A549 treated with ZK216348 at 1 μM for 4 hours (cell line): ENCODE data around the gene EOLA1. TPM values are rescaled to one million over a fixed set of nuclear protein-coding genes. Genes with fewer than 3 reads are reported as not detected.

Source experiments
- total RNA-seq: library from RNA; stranded (reverse); fragments of 200-300 nt; extraction: Qiagen RNA extraction; gene quantifications from 5 replicates; pipeline ENCODE4 v1.2.3, GENCODE V29; 2022; ENCODE audit warnings: low read depth

Gene EOLA1
- total RNA-seq: 18.8 to 24.6 TPM (median 22.5 TPM) in 5 replicates

DNA sequence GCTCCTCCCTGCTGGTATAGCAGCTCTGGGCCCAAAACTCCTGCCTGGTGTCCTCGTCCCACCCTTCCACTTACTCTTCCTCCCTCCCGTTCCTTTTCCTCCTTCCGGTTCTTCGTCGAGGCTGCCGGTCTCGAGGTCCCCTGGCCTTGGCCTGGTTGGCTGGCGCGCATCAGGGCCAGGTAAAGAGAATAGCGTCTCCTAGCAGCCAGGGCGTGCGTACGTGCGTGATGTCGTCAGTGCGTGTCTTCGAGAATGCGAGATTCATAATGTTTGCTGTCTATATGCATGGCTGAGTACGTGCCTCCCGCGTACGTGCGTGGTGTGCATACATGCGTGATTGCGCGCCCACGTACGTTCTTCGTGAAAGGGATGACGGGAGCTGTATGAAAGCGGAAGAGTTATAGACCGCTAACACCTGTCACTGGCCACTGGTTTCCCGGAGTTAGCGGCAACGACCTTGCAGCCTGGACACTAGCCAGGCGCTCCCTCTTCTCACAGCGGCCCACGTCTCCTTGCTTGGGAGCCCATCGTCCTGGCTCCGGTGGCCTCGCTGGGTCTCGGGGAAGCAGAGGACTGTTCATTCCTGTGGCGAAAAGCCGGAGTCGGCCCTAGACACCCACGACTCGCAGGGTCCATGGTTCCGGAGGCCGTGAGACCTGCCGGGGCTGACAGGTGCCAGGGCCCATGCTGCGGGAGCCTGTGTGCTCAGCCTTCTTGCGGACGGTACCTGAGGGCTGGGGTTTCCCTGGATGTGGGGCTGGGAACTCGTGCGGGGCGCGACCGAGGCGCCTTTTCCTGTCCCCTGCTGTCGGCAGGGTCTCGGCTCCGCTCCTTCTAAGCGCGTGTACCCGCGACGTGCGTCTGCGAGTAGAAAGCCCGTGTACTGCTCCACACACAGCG is at the start of gene EOLA1:
EOLA1 (plus strand) TSS at position 392 of the 900 bp plus-strand sequence. CDS start 4,619 bp downstream, outside the sequence.

DNA sequence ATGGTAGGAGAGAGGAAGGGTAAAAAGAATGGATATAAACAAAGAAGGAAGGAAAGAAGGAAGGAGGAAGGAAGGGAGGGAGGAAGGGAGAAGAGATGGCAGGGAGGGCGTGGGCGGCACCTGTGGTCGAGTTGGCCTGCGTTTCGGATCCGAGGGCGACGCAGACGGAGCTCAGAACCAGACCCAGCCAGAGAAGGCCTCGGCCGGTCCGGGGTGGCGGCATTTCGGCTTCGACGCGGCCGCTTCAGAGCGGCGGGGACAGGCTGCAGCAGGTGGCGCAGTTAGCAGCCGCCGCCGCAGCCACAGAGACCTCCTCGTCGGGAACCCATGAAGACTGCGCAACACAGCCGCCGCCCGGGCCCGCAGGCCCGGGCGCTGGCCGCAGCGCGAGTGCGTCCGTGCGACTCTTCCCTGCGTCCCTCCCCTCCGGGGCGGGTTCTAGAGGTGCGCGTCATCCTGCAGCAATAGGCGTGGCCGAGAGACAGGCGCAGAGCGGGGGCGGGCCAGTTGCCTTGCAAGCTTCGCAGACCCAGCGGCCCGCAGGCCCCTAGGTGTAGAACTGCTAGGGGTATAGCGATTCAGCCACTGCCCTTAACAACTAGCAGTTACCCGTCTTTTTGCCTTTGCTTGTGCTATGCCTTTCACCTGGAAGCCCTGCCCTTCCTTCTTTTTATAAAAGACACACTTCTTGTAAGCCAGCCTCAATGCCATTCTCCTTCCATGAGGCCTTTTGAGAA is 35.7 kb upstream of the EOLA1 start, which contains the start of gene IDS:
IDS (minus strand) TSS at position 392 of the 737 bp plus-strand sequence; CDS start at position 223, 169 bp downstream.

DNA sequence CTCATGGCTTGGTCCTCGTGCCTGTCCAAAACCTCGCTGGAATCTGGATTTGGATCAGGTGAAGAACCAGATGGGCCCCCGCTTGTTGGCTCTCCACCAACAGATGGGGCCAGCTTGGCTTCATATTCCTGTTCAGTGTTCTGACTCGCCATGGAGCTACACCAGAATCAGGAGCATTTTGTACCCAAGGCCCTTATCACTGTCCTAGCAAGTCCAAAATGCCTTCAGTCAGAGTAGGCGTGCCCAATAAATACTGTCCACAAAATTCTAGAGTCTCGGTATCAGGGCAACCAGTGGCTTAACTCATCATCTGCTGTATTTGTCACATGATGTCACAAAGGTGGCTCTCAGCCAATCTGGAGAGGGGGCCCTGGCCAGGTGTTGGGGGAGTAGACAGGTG is 8.9 kb downstream of the EOLA1 start, which contains the start of gene HSFX3:
HSFX3 (minus strand) TSS at position 224 of the 400 bp plus-strand sequence; CDS start at position 152, 72 bp downstream.

DNA sequence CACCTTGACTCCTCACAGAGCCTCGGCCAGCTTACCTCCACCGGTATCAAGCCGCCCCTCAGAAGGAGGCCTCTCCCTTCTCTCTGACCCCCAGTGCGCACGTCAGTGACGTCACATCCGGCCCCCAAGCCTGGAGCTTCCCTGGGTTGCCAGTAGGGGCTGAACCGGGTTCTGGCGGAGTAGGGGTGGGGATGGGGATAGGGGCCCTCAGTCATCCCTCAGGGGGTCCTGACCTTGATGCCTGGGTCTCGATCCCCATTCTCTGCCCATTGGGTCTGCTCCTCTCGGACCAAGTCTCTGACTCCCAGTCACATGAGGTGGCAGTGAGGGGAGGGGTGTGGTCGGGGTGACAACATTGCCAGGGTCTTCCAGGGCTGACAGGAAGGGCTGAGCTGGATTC is 46.5 kb downstream of the EOLA1 start, which contains the start of gene MAGEA9B:
MAGEA9B (minus strand) TSS at position 101 of the 400 bp plus-strand sequence. CDS start 4,280 bp downstream, outside the sequence.

DNA sequence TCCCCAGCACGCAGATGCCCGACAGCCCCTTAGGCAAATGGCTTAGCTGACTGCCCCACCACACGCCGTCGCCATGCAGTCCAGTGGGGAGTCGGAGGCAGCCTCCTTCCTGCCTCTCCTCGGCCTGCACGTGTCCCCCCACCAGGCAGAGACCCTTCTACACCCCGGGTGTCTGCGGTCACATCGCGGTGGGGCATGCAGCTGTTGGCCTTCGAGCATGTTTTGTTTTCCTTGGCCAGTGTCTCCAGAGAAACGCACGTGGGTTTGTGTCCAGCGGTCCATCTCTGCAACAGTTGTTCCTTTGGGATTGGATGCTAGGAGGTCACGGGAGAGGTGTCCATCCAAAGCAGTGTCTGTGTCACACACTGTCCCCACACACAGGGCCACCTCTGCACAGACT is 54.4 kb downstream of the EOLA1 start, which contains the start of gene HSFX2:
HSFX2 (minus strand) TSS at position 101 of the 400 bp plus-strand sequence. CDS start 614 bp downstream, outside the sequence.

Other genes starting within 250 kb of the EOLA1 start
- gene IDS, start 35.7 kb upstream of the EOLA1 start, total RNA-seq: 72.7 to 106 TPM (median 96.9 TPM) in 5 replicates
- not detected in 5 replicates for gene HSFX3, start 8.9 kb downstream of the EOLA1 start, total RNA-seq
- not detected in 5 replicates for gene MAGEA9B, start 46.4 kb downstream of the EOLA1 start, total RNA-seq
- 0.20 to 0.30 TPM in 2 of 5 replicates, not detected in the others for gene HSFX2, start 54.3 kb downstream of the EOLA1 start, total RNA-seq
- gene TMEM185A, start 90.8 kb downstream of the EOLA1 start, total RNA-seq: 25.0 to 29.4 TPM (median 26.9 TPM) in 5 replicates
- not detected in 5 replicates for gene MAGEA11, start 171.0 kb downstream of the EOLA1 start, total RNA-seq
- gene HSFX1, start 233.1 kb downstream of the EOLA1 start, total RNA-seq: 0.13 to 0.44 TPM (median 0.43 TPM) in 5 replicates
- not detected in 5 replicates for gene MAGEA9, start 240.9 kb downstream of the EOLA1 start, total RNA-seq